Endothelial cell of umbilical vein (primary cell): ENCODE data around the gene KRT1. TPM values are rescaled to one million over a fixed set of nuclear protein-coding genes. Genes with fewer than 3 reads are reported as not detected.

Experiments
- BruUV-seq: library from RNA; stranded (reverse); fragments of 400-500 nt; replicated peaks from 2 replicates; lab custom pipeline; 2021; lab: Mats Ljungman, UMichigan
- CTCF ChIA-PET: fragments of 300-600, 350-600 bp; sonication (Branson Sonifier 250); formaldehyde crosslinking; loops from one replicate; lab custom pipeline; 2021; ENCODE audit warnings: antibody characterized with exemption, inconsistent platforms; lab: Charles Lee
- POLR2A ChIA-PET: fragments of 300-600, 350-600 bp; sonication (Branson Sonifier 250); formaldehyde crosslinking; loops from one replicate; lab custom pipeline; 2021; ENCODE audit warnings: antibody characterized with exemption, inconsistent platforms; lab: Charles Lee
- DNase-seq: peaks from one replicate; pipeline ENCODE4 v3.0.0-alpha.2; 2011; ENCODE audit warnings: low read depth, low spot score
- FAIRE-seq: peaks from 2 replicates; lab custom pipeline; 2011; peaks lifted over from hg19 to GRCh38; lab: Jason Lieb, UNC
- H2AFZ ChIP-seq: 2 replicates; pipeline ENCODE4 v1.6.0; 2012; ENCODE audit warnings: low read depth, low read length, control low read depth, inconsistent platforms
- H3K27ac ChIP-seq: 2 replicates; pipeline ENCODE4 v1.5.1; 2011; ENCODE audit warnings: low read depth, mild to moderate bottlenecking, control low read depth, low read length, moderate library complexity; ENCODE audit not compliant: insufficient read depth
- H3K27me3 ChIP-seq, 2 experiments: 2 replicates each; pipeline versions ENCODE4 v1.6.0 to v1.6.1; 2011; ENCODE audit warnings: low read length in 2 of 2, mixed read lengths in 1 of 2; ENCODE audit not compliant: control insufficient read depth in 2 of 2, insufficient read depth in 2 of 2
- H3K36me3 ChIP-seq, 2 experiments: 2 replicates in 1 of 2; 3 replicates in 1 of 2; pipeline ENCODE4 v1.5.1; 2011; ENCODE audit warnings: low read length in 2 of 2, mild to moderate bottlenecking in 1 of 2, moderate library complexity in 1 of 2; ENCODE audit not compliant: control insufficient read depth in 2 of 2, insufficient read depth in 2 of 2; ENCODE audit errors: extremely low read depth in 1 of 2
- H3K4me1 ChIP-seq: 3 replicates; pipeline ENCODE4 v1.5.1; 2011; ENCODE audit warnings: mild to moderate bottlenecking, low read length; ENCODE audit not compliant: control insufficient read depth, insufficient read depth; ENCODE audit errors: extremely low read depth
- H3K4me2 ChIP-seq: 2 replicates; pipeline ENCODE4 v1.6.1; 2011; ENCODE audit warnings: low read length, control low read depth, mixed read lengths; ENCODE audit not compliant: insufficient read depth
- H3K4me3 ChIP-seq, 3 experiments: fragments of 200-600 bp in 1 of 3; sonication (generic), shearing (Covaris generic) in 1 of 3; replicated peaks in 1 of 3; 2 replicates each; pipeline ENCODE4 v1.5.1; 2011 to 2016; ENCODE audit warnings: control low read depth in 3 of 3, low read length in 3 of 3, mild to moderate bottlenecking in 2 of 3, inconsistent platforms in 1 of 3, low read depth in 1 of 3, moderate library complexity in 1 of 3; ENCODE audit not compliant: insufficient read depth in 1 of 3
- H3K79me2 ChIP-seq: 2 replicates; pipeline ENCODE4 v1.6.0; 2012; ENCODE audit warnings: low read length, inconsistent platforms; ENCODE audit not compliant: control insufficient read depth, insufficient read depth
- H3K9ac ChIP-seq: replicated peaks from 2 replicates; pipeline ENCODE3; 2011; ENCODE audit warnings: low read length, control low read depth; ENCODE audit not compliant: insufficient read depth; ENCODE audit errors: extremely low read depth
- H3K9me1 ChIP-seq: replicated peaks from 3 replicates; pipeline ENCODE4 v1.6.0; 2011; ENCODE audit warnings: mild to moderate bottlenecking, low read length; ENCODE audit not compliant: control insufficient read depth, insufficient read depth; ENCODE audit errors: extremely low read depth
- H3K9me3 ChIP-seq: replicated peaks from 2 replicates; pipeline ENCODE4 v1.5.1; 2012; ENCODE audit warnings: low read length, inconsistent platforms; ENCODE audit not compliant: control insufficient read depth, insufficient read depth
- H4K20me1 ChIP-seq: replicated peaks from 2 replicates; pipeline ENCODE3; 2011; ENCODE audit warnings: mild to moderate bottlenecking, low read length; ENCODE audit not compliant: control insufficient read depth, insufficient read depth; ENCODE audit errors: extremely low read depth
- CTCF ChIP-seq, 2 donors: IDR thresholded peaks; 1 replicate in 1 of 2; 2 replicates in 1 of 2; pipeline ENCODE4 v1.5.1; 2011; ENCODE audit warnings: low read length in 2 of 2, mild to moderate bottlenecking in 2 of 2, moderate library complexity in 2 of 2, control low read depth in 1 of 2, inconsistent platforms in 1 of 2, low read depth in 1 of 2; ENCODE audit not compliant: insufficient read depth in 1 of 2; ENCODE audit errors: extremely low read depth in 1 of 2
- JUN ChIP-seq: IDR thresholded peaks from 2 replicates; pipeline ENCODE4 v1.6.1; 2011; ENCODE audit warnings: borderline replicate concordance, low read depth; ENCODE audit not compliant: insufficient read length, insufficient read depth
- dilution Hi-C: fragments of 300-500 bp; cut with MboI; formaldehyde crosslinking; loops from one replicate; pipeline ENCODE4 v1.15.0; 2019; ENCODE audit warnings: low sequenced_read_pairs; ENCODE audit not compliant: extremely low pct_ligation_motif_present
- intact Hi-C: fragments of 100-400 bp; cut with micrococcal nuclease; formaldehyde crosslinking; loops from one replicate; pipeline ENCODE4 v1.10.0; 2022
- polyA plus RNA-seq, 4 experiments: library from polyadenylated mRNA; depleted of rRNA in 3 of 4; stranded (reverse) in 3 of 4; unstranded in 1 of 4; fragments of >200 nt; gene quantifications; 2 replicates each; pipeline versions ENCODE4 v1.2.1 to v1.2.3, GENCODE V29; 2011 to 2012; ENCODE audit warnings: missing spikeins in 1 of 4
- total RNA-seq: library from RNA; stranded (reverse); gene quantifications from 2 replicates; pipeline ENCODE4 v1.2.3, GENCODE V29; 2021

Gene KRT1
- total and polyA plus RNA-seq, 2 donors (not counting 3 experiments of a cell fraction or from before 2014, with no cell fraction given), result not detected

GRCh38 chr12:52663420-52663819, 16.8 kb downstream of the KRT1 start:
- ChIA-PET POLR2A (no interaction called here), CTCF (interaction anchor here (1.1 to 1.2 kb wide), 2 partner anchors 12 to 207 kb away, joined by 3 read pairs; no protein-coding TSS in a partner anchor)
- H3K4me1 ChIP-seq, result no peaks in the 10 kb centered on the region
- no peaks in the 10 kb centered on the region for H4K20me1 ChIP-seq
- no peak for TF ChIP-seq CTCF (IDR thresholded peaks at IDR 0.05; ENCODE audit: extremely low read depth in 1 of 2, insufficient read depth in 1 of 2, low read depth in 1 of 2, low read length in 2 of 2)
- no peaks in the 10 kb centered on the region for H3K9me1 ChIP-seq
- H3K4me2 ChIP-seq, result no peak overlapping the region
- H3K27ac ChIP-seq, result no peak overlapping the region
- no peak overlapping the region for H3K9ac ChIP-seq
- dilution Hi-C loops (no loop called here), intact Hi-C loops (no loop called here)
- no peaks in the 10 kb centered on the region for H3K9me3 ChIP-seq
- H3K4me3 ChIP-seq, result no peak overlapping the region
- H2AFZ ChIP-seq, result no peak overlapping the region
- DNase-seq (no peak), FAIRE-seq (no peak)
- no peaks in the 10 kb centered on the region for H3K27me3 ChIP-seq
- no peaks in the 10 kb centered on the region for H3K36me3 ChIP-seq
- no TSS peak for BruUV-seq
- no peaks in the 10 kb centered on the region for H3K79me2 ChIP-seq

GRCh38 chr12:52662918-52663229, 17.3 kb downstream of the KRT1 start:
- POLR2A ChIA-PET, result no interaction called here
- no TSS peak for BruUV-seq
- no peak for DNase-seq
- no peaks in the 10 kb centered on the region for H3K27me3 ChIP-seq
- H3K79me2 ChIP-seq, result no peaks in the 10 kb centered on the region
- no peaks in the 10 kb centered on the region for H4K20me1 ChIP-seq
- FAIRE-seq, result no peak
- H3K27ac ChIP-seq, result no peak overlapping the region
- H3K9me1 ChIP-seq, result no peaks in the 10 kb centered on the region
- no peaks in the 10 kb centered on the region for H3K4me1 ChIP-seq
- no peak for TF ChIP-seq JUN
- H3K9me3 ChIP-seq, result no peaks in the 10 kb centered on the region
- no peak overlapping the region for H3K9ac ChIP-seq
- dilution Hi-C loops (no loop called here), intact Hi-C loops (no loop called here)
- no peak overlapping the region for H2AFZ ChIP-seq
- H3K4me3 ChIP-seq, result no peak overlapping the region
- H3K4me2 ChIP-seq, result no peak overlapping the region
- H3K36me3 ChIP-seq, result no peaks in the 10 kb centered on the region
- CTCF ChIA-PET, result interaction anchor here (1.1 kb wide), 1 partner anchor 12 kb away, joined by 3 read pairs; no protein-coding TSS in a partner anchor
